Osteoblast (primary cell): Measurements from ENCODE around the gene CHKB. TPM values are rescaled to one million over a fixed set of nuclear protein-coding genes. Genes with fewer than 3 reads are reported as not detected.
A peak's percentile ranks its signal among the peaks of the same experiment; 100 is the strongest.
"Not testable (repeated sequence)": the region's sequence is repeated elsewhere in the genome, so short reads cannot be mapped to it uniquely, and the experiment has no call there.

Source experiments
- DNase-seq: peaks from one replicate; pipeline ENCODE4 v3.0.0; 2011; ENCODE audit warnings: low spot score, mixed read lengths; ENCODE audit not compliant: insufficient read length; ENCODE audit errors: missing footprints
- H2AFZ ChIP-seq: 2 replicates; pipeline ENCODE4 v1.6.0; 2011; ENCODE audit warnings: mild to moderate bottlenecking, low read length
- H3K27ac ChIP-seq: 2 replicates; pipeline ENCODE4 v1.5.1; 2011; ENCODE audit warnings: mild to moderate bottlenecking, low read depth, low read length, moderate library complexity
- H3K27me3 ChIP-seq: 2 replicates; pipeline ENCODE4 v1.6.0; 2012; ENCODE audit warnings: mild to moderate bottlenecking, control low read depth, inconsistent platforms, low read length, moderate library complexity; ENCODE audit not compliant: insufficient read depth
- H3K36me3 ChIP-seq: 2 replicates; pipeline ENCODE4 v1.5.1; 2011; ENCODE audit warnings: mild to moderate bottlenecking, low read length, control low read depth, moderate library complexity; ENCODE audit not compliant: insufficient read depth
- H3K4me1 ChIP-seq: 2 replicates; pipeline ENCODE4 v1.5.1; 2011; ENCODE audit warnings: mild to moderate bottlenecking, low read length, control low read depth, moderate library complexity; ENCODE audit not compliant: insufficient read depth
- H3K4me2 ChIP-seq: 2 replicates; pipeline ENCODE4 v1.6.0; 2011; ENCODE audit warnings: mild to moderate bottlenecking, low read length; ENCODE audit not compliant: insufficient read depth
- H3K4me3 ChIP-seq: fragments of 200-600 bp; sonication (generic); 3 replicates; pipeline ENCODE4 v1.5.1; 2012; ENCODE audit warnings: mild to moderate bottlenecking, low read length, inconsistent platforms; ENCODE audit not compliant: insufficient read depth
- H3K79me2 ChIP-seq: 2 replicates; pipeline ENCODE4 v1.6.0; 2012; ENCODE audit warnings: mild to moderate bottlenecking, low read length, control low read depth, inconsistent platforms; ENCODE audit not compliant: insufficient read depth
- H3K9me3 ChIP-seq: 2 replicates; pipeline ENCODE4 v1.5.1; 2011; ENCODE audit warnings: low read depth, low read length, control low read depth
- H4K20me1 ChIP-seq: 2 replicates; pipeline ENCODE4 v1.6.0; 2012; ENCODE audit warnings: mild to moderate bottlenecking, low read length, control low read depth; ENCODE audit not compliant: insufficient read depth
- CTCF ChIP-seq: IDR thresholded peaks from 2 replicates; pipeline ENCODE4 v1.5.1; 2011; ENCODE audit warnings: mild to moderate bottlenecking, low read depth, low read length, moderate library complexity; ENCODE audit errors: extremely low read depth
- total RNA-seq: library from RNA; depleted of rRNA; stranded (reverse); fragments of >200 nt; gene quantifications from 2 replicates; pipeline ENCODE4 v1.2.3, GENCODE V29; 2012

The CHKB gene
- total RNA-seq, 1 donor = 28.6 TPM

- H3K4me1 ChIP-seq = peaks cover 11% of the 10 kb centered on the region
- TF ChIP-seq CTCF = no peak
- peak overlapping the region; percentile 44 for H2AFZ ChIP-seq
- no peaks in the 10 kb centered on the region for H4K20me1 ChIP-seq
- no peaks in the 10 kb centered on the region for H3K79me2 ChIP-seq
- H3K27ac ChIP-seq = no peak overlapping the region
- peak overlapping the region; percentile 61 for H3K4me3 ChIP-seq
- peak overlapping the region; percentile 78 for H3K4me2 ChIP-seq
- H3K9me3 ChIP-seq = no peaks in the 10 kb centered on the region
- DNase-seq = peak; percentile 79
- H3K27me3 ChIP-seq = peaks cover 46% of the 10 kb centered on the region
- no peaks in the 10 kb centered on the region for H3K36me3 ChIP-seq
Observed at GRCh38 chr22:50544746-50545253, 37.8 kb downstream of the CHKB start.

GRCh38 chr22:50544078-50544745 lies 38.4 kb downstream of the CHKB start:
- H4K20me1 ChIP-seq = no peaks in the 10 kb centered on the region
- peak overlapping the region; percentile 78 for H3K4me2 ChIP-seq
- H3K4me1 ChIP-seq = peaks cover 15% of the 10 kb centered on the region
- H3K27me3 ChIP-seq = peaks cover 45% of the 10 kb centered on the region
- peak overlapping the region; percentile 44 for H2AFZ ChIP-seq
- H3K4me3 ChIP-seq = peak overlapping the region; percentile 61
- H3K27ac ChIP-seq = no peak overlapping the region
- peak; percentile 98 for DNase-seq
- H3K9me3 ChIP-seq = no peaks in the 10 kb centered on the region
- no peaks in the 10 kb centered on the region for H3K79me2 ChIP-seq
- no peaks in the 10 kb centered on the region for H3K36me3 ChIP-seq
- TF ChIP-seq CTCF = peak; percentile 40

- Histone ChIP-seq H2AFZ (no peak overlapping the region), H4K20me1 (no peaks in the 10 kb centered on the region), H3K27me3 (peaks cover 31% of the 10 kb centered on the region), H3K9me3 (no peaks in the 10 kb centered on the region), H3K79me2 (no peaks in the 10 kb centered on the region), H3K27ac (no peak overlapping the region), H3K4me1 (peaks cover 23% of the 10 kb centered on the region), H3K36me3 (no peaks in the 10 kb centered on the region), H3K4me3 (no peak overlapping the region), H3K4me2 (no peak overlapping the region)
- DNase-seq = peak; percentile 88
- TF ChIP-seq CTCF = no peak
Observed at GRCh38 chr22:50542416-50542927, 40.2 kb downstream of the CHKB start.

- not testable (repeated sequence) for H3K4me2 ChIP-seq
- Histone ChIP-seq H3K27ac (peak overlapping the region; percentile 17), H3K4me1 (peaks cover 23% of the 10 kb centered on the region)
Observed at GRCh38 chr22:50541667-50542026, 41.0 kb downstream of the CHKB start.

More at GRCh38 chr22:50541667-50542026, 41.0 kb downstream of the CHKB start:
- peaks cover 22% of the 10 kb centered on the region for H3K27me3 ChIP-seq
- not testable (repeated sequence) for H3K36me3 ChIP-seq, H4K20me1 ChIP-seq, H3K79me2 ChIP-seq, H3K4me3 ChIP-seq, H2AFZ ChIP-seq, H3K9me3 ChIP-seq
- DNase-seq = peak; percentile 94
